Sigmoid colon (tissue), 7 donors: ENCODE measurements around the gene RAB4A. TPM values are rescaled to one million over a fixed set of nuclear protein-coding genes. Genes with fewer than 3 reads are reported as not detected.

Experiments used
- DNase-seq: peaks from one replicate; pipeline ENCODE4 v3.0.0-alpha.2; 2019
- H3K27ac ChIP-seq, 4 donors: fragments of 200-600 bp; sonication (generic); one replicate each; pipeline ENCODE4 v1.5.1; 2016 to 2019; ENCODE audit warnings: mild to moderate bottlenecking in 1 of 4
- H3K27me3 ChIP-seq, 3 donors: fragments of 200-600 bp; sonication (generic); one replicate each; pipeline ENCODE4 v1.5.1; 2019; ENCODE audit warnings: mild to moderate bottlenecking in 1 of 3
- H3K36me3 ChIP-seq, 4 donors: fragments of 200-600 bp; sonication (generic); one replicate each; pipeline ENCODE4 v1.5.1; 2016 to 2019
- H3K4me1 ChIP-seq, 4 donors: fragments of 200-600 bp; sonication (generic); one replicate each; pipeline ENCODE4 v1.5.1; 2017 to 2019
- H3K4me3 ChIP-seq, 4 donors: fragments of 200-600 bp; sonication (generic); one replicate each; pipeline ENCODE4 v1.5.1; 2017 to 2019; ENCODE audit warnings: mild to moderate bottlenecking in 2 of 4, moderate library complexity in 1 of 4
- H3K9me3 ChIP-seq, 4 donors: fragments of 200-600 bp in 3 of 4; sonication (generic) in 3 of 4; one replicate each; pipeline versions ENCODE4 v1.5.1 to v1.6.1; 2013 to 2019
- CTCF ChIP-seq, 4 experiments: fragments of 450-650 bp in 3 of 4; fragments of 200-600 bp in 1 of 4; IDR thresholded peaks; one replicate each; pipeline ENCODE4 v1.5.1; 2016 to 2019; ENCODE audit warnings: antibody characterized with exemption in 4 of 4, mild to moderate bottlenecking in 3 of 4, moderate library complexity in 2 of 4
- EP300 ChIP-seq, 4 donors: sonication (generic); formaldehyde crosslinking; IDR thresholded peaks; one replicate each; pipeline ENCODE4 v1.6.1; 2017; ENCODE audit warnings: antibody characterized with exemption in 4 of 4
- POLR2A ChIP-seq, 2 donors: fragments of 450-650 bp; IDR thresholded peaks; one replicate each; pipeline ENCODE4 v1.6.1; 2016; ENCODE audit warnings: antibody characterized with exemption in 2 of 2, mild to moderate bottlenecking in 2 of 2, moderate library complexity in 2 of 2
- POLR2AphosphoS5 ChIP-seq, 4 donors: sonication (generic); formaldehyde crosslinking; IDR thresholded peaks; one replicate each; pipeline ENCODE4 v1.6.1; 2017; ENCODE audit warnings: antibody characterized with exemption in 4 of 4
- WGBS, 2 donors: extraction: QIAGEN DNeasy Blood & Tissue Kit; methylation state at CpG; one replicate each; pipeline ENCODE4 v1.1.7; 2013; 5-methylcytosine and 5-hydroxymethylcytosine counted together
- intact Hi-C: fragments of 100-400 bp; cut with DNase I; formaldehyde crosslinking; loops from one replicate; pipeline ENCODE4 v1.15.1; 2023
- polyA plus RNA-seq, 3 donors: library from polyadenylated mRNA; stranded (reverse); fragments of 200-250 nt; gene quantifications; one replicate each; pipeline ENCODE4 v1.2.3, GENCODE V29; 2013
- total RNA-seq, 4 donors: library from RNA; depleted of rRNA; stranded (reverse); fragments of >200 nt; gene quantifications; one replicate each; pipeline ENCODE4 v1.1.0, GENCODE V29; 2016
- donor health status: healthy with polysubstance abuse.
- donor health status: Bipolar disorder and iron deficiency.
- donor health status: healthy.

Gene RAB4A
- total and polyA plus RNA-seq, 7 donors: 35.8 to 83.7 (median 52.4) TPM

DNA sequence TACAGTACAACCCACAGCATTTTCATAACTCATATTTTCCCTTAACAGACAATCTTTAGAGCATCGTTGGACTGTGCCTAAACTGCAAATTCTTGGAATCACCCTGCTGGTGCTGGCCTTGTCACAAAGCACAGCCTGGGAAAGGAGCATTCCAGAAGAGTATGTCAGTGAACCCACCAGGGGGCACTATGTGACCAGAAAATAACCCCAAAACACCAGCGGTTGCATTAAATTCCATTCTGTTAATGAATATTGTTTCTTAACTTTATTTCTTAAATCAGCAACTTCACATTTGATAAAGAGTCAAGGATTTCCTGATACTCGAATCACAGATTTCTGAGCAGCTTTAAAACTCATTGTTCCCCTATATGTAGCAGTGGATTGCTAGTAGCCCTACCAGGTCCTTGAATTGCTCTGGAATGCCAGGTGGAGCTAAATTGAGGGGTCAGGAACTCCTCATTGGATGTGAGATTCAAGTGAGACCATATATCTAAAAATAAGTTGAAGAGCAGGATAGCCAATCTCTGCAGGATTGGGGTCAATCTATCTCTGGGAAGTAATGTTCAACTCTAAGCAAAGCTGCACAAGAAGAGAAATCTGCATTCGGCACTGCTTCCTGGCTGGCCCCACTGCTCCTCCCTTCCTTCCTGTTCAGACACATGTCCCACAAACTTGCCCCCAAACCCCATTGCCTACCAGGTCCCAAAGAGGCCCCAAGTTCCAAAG is 12.7 kb upstream of the RAB4A start:
- no peaks in the 10 kb centered on the region for H3K4me1 ChIP-seq
- H3K4me3 ChIP-seq: no peak overlapping the region
- DNase-seq: peak; percentile 77
- WGBS, 2 donors: 14 to 19% methylated on average over 4 of the region's 4 CpGs
- H3K27me3 ChIP-seq: no peaks in the 10 kb centered on the region
- TF ChIP-seq POLR2AphosphoS5 (IDR thresholded peaks at IDR 0.05): no peak
- peak; percentile 55 to 82 (median 72) for TF ChIP-seq CTCF (IDR thresholded peaks at IDR 0.05)
- H3K36me3 ChIP-seq: no peaks in the 10 kb centered on the region
- no peaks in the 10 kb centered on the region for H3K9me3 ChIP-seq
- H3K27ac ChIP-seq: no peak overlapping the region
- intact Hi-C loops: loop anchor here (1.0 to 10.0 kb wide), 2 partner anchors 223 to 257 kb away; no protein-coding TSS in a partner anchor

- Histone ChIP-seq H3K27ac (no peak overlapping the region), H3K27me3 (no peaks in the 10 kb centered on the region), H3K4me1 (no peaks in the 10 kb centered on the region), H3K4me3 (no peak overlapping the region), H3K36me3 (no peaks in the 10 kb centered on the region), H3K9me3 (no peaks in the 10 kb centered on the region)
- no peak for TF ChIP-seq CTCF (IDR thresholded peaks at IDR 0.05)
- TF ChIP-seq POLR2A (IDR thresholded peaks at IDR 0.05): no peak
- no peak for TF ChIP-seq EP300 (IDR thresholded peaks at IDR 0.05)
- 67 to 68% methylated on average over 5 of the region's 5 CpGs for WGBS, 2 donors
- no peak for DNase-seq
- intact Hi-C loops: loop anchor here (1.0 to 10.0 kb wide), 2 partner anchors 223 to 256 kb away; no protein-coding TSS in a partner anchor
These were observed 12.2 kb upstream of the RAB4A start for GRCh38 chr1:229258757-229259060.

DNA sequence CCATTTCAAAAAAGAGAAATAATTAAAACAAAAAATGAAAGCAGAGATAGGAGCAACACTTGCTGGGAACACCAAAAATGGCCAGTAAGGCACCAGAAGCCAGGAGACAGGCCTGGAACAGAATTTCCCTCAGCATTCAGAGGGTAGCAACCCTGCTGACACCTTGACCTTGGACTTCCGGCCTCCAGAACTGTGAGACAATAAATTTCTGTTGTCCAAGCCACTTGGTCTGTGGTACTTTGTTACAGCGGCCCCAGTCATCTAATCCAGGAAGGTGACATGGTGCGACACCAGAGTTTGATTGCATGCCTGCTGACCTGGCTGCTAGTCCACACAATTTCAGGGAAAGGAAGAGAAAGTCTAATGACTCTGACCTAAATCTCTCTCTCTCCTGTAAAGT is 10.6 kb upstream of the RAB4A start:
- Histone ChIP-seq H3K9me3 (no peaks in the 10 kb centered on the region), H3K4me3 (no peak overlapping the region), H3K36me3 (no peaks in the 10 kb centered on the region), H3K27ac (no peak overlapping the region), H3K27me3 (no peaks in the 10 kb centered on the region), H3K4me1 (no peaks in the 10 kb centered on the region)
- 86% methylated on average over 3 of the region's 3 CpGs for WGBS, 2 donors
- intact Hi-C loops: no loop called here
- DNase-seq: no peak
- TF ChIP-seq CTCF (IDR thresholded peaks at IDR 0.05): no peak

GRCh38 chr1:229262239-229262638 is 8.7 kb upstream of the RAB4A start:
- Histone ChIP-seq H3K9me3 (no peaks in the 10 kb centered on the region), H3K36me3 (no peaks in the 10 kb centered on the region), H3K27ac (no peak overlapping the region), H3K4me3 (no peak overlapping the region), H3K27me3 (no peaks in the 10 kb centered on the region), H3K4me1 (no peaks in the 10 kb centered on the region)
- intact Hi-C loops: no loop called here
- WGBS, 2 donors: 95 to 97% methylated on average over 2 of the region's 2 CpGs
- no peak for DNase-seq
- no peak for TF ChIP-seq EP300 (IDR thresholded peaks at IDR 0.05)
- TF ChIP-seq CTCF (IDR thresholded peaks at IDR 0.05): no peak
- no peak for TF ChIP-seq POLR2A (IDR thresholded peaks at IDR 0.05)
- TF ChIP-seq POLR2AphosphoS5 (IDR thresholded peaks at IDR 0.05): no peak

- DNase-seq: no peak
- intact Hi-C loops: no loop called here
- H3K4me3 ChIP-seq: no peak overlapping the region
- H3K36me3 ChIP-seq: no peaks in the 10 kb centered on the region
- H3K4me1 ChIP-seq: no peaks in the 10 kb centered on the region
- no peak overlapping the region for H3K27ac ChIP-seq
- no peaks in the 10 kb centered on the region for H3K27me3 ChIP-seq
- H3K9me3 ChIP-seq: no peaks in the 10 kb centered on the region
- TF ChIP-seq EP300 (IDR thresholded peaks at IDR 0.05) (no peak), POLR2AphosphoS5 (IDR thresholded peaks at IDR 0.05) (no peak), CTCF (IDR thresholded peaks at IDR 0.05) (no peak)
These were observed 7.7 kb upstream of the RAB4A start for GRCh38 chr1:229263254-229263653.
